8988T (cell line): ENCODE data around the gene SF3B3.

Experiments used
- DNase-seq: peaks from one replicate; pipeline ENCODE4 v3.0.0; 2011

Gene SF3B3

GRCh38 chr16:70523743-70524398 is at the start of gene SF3B3:
SF3B3 (plus strand) TSS chr16:70523816; CDS start chr16:70526657, 2,841 bp downstream.
- peak; percentile 41 for DNase-seq

DNA sequence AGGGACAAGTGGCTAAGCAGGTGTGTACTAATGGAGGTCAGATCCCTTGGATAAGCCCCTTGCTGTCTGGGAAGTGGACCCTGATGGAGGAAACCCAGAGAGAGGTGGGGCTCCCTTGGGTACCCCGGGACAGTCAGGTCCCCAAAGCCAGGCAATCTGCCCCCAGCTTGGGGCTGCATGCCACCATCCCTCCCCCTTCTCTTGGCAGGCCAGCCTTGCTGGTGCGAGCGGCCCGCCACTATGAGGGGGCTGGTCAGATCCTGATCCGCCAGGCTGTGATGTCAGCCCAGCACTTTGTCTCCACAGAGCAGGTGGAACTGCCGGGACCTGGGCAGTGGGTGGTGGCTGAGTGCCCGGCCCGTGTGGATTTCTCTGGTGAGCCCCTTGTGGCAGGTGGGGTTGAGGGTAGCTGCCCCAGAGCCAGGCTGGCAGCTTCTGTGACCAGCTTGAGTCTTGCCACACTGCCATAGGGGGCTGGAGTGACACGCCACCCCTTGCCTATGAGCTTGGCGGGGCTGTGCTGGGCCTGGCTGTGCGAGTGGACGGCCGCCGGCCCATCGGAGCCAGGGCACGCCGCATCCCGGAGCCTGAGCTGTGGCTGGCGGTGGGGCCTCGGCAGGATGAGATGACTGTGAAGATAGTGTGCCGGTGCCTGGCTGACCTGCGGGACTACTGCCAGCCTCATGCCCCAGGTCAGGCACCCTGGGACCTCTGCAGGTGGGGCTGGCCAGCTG is 49.1 kb upstream of the SF3B3 start:
- DNase-seq: no peak

DNA sequence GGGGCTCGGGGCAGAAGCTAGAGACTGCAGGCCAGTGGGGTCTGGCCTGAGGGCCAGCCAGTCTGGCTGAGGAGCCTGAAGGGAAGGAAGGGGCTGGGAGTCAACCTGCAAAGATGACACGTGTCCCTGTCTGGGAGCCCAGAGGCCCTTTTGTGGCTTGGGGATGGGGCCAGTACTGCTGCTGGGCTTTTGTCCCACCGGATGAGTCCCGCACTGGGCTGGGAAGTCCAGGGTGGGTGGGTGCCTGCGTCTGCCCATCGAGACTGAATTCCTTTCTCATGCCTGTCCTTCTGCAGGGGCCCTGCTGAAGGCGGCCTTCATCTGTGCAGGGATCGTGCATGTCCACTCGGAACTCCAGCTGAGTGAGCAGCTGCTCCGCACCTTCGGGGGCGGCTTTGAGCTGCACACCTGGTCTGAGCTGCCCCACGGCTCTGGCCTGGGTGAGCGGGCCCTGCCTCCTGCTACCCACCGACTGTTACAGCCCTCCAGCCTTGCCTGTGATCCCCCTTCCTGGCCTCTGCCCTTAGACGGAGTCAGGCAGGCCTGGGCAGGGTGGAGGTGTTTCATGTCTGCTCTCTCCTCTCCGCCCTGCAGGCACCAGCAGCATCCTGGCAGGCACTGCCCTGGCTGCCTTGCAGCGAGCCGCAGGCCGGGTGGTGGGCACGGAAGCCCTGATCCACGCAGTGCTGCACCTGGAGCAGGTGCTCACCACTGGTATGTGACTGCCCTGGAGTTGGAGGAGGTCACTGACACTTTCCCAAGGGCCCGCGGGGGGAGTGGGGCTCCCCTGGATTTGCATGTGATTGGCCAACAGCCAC is 48.4 kb upstream of the SF3B3 start:
- no peak for DNase-seq

GRCh38 chr16:70476272-70477020 is 47.2 kb upstream of the SF3B3 start:
- peak; percentile 97 for DNase-seq

DNA sequence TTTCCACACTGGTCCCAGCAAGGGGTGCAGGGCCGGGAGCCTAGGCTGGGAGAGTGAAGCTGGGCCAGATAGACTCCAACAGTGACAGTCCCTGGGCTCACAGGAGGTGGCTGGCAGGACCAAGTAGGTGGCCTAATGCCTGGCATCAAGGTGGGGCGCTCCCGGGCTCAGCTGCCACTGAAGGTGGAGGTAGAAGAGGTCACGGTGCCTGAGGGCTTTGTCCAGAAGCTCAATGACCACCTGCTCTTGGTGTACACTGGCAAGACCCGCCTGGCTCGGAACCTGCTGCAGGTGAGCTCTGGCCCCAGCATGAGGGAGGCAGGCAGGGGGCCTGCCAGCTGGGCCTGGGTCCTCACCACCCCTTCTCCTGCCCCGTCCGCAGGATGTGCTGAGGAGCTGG is 45.4 kb upstream of the SF3B3 start:
- no peak for DNase-seq

DNA sequence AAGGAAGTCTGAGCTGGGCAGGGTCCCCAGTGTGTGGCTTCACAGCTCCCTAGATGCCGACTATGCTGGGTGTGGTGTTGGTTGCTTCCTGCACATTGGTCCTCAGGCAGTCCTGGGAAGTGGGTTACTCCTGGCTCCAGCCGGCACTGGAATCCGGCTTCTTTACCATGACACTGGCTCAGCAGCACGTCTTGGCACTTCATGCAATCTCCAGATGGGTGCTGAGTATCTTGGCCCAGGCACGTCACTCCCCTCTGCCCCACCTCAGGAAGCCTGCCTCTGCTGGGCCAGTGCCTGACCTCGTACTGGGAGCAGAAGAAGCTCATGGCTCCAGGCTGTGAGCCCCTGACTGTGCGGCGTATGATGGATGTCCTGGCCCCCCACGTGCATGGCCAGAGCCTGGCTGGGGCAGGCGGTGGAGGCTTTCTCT is 44.7 kb upstream of the SF3B3 start:
- DNase-seq: peak; percentile 39

- peak; percentile 31 for DNase-seq
Measured at GRCh38 chr16:70480127-70481105, 43.2 kb upstream of the SF3B3 start.

- no peak for DNase-seq
Measured at GRCh38 chr16:70481929-70482536, 41.6 kb upstream of the SF3B3 start.

GRCh38 chr16:70482624-70483023 is 41.0 kb upstream of the SF3B3 start:
- DNase-seq: peak; percentile 44

DNA sequence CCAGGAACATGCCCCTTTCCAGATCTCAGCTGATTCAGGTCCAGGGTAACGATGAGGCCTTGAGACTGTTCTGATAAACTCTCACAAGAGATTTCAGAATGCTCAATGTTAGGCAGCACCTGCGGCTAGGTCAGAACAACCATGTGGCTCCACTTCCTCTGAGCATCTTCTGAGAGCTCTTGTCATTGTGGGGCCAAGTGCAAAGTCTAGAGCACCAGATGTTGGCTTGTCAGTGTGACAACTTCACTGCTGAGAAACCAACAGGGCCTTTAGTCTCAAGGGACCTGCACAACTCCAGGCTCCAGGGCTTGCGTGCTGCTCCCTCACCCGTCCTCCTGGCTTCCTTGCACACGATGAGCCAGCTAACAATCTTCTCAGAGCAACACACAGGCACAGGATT is 40.2 kb upstream of the SF3B3 start:
- no peak for DNase-seq

GRCh38 chr16:70484867-70485266 is 38.7 kb upstream of the SF3B3 start:
- no peak for DNase-seq

DNA sequence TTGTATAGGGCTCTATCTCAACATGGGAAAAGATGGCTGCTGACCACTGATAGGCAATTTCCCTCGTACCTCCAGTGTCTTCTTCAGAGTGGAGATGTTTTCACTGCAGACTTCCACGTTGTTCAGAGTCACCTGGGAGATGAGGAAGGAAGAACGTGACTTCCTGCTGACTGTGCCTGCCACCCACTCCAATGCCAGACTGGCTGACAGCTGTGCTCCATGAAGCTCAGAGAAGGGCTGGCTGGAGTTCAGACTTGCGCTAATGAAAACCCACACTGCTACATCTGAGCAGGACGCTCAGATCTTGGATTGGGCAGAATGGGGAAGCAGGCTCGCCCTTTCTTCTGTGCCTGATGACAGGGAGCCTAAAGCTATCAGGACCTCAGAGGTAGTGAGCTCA is 33.4 kb upstream of the SF3B3 start:
- DNase-seq: no peak

DNA sequence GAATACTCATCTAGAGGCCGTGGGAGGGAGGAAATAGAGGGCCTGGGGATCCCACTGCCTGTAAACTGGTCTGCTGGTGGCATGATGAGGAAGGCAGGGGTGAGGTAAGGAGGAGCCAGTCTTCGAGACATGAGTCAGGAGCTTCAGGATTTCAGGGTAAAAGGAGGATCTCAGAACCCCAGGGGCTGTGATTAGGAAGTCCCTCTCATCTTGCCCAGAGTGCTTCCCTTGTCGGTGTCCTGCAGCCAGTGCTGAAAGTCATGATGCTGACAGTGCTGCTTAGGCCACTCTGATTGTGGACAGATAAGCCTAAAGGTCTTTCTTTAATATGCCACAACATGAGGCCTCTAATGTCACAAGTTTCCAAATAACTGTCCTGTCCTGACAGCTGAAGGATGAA is 29.8 kb upstream of the SF3B3 start:
- DNase-seq: no peak

DNA sequence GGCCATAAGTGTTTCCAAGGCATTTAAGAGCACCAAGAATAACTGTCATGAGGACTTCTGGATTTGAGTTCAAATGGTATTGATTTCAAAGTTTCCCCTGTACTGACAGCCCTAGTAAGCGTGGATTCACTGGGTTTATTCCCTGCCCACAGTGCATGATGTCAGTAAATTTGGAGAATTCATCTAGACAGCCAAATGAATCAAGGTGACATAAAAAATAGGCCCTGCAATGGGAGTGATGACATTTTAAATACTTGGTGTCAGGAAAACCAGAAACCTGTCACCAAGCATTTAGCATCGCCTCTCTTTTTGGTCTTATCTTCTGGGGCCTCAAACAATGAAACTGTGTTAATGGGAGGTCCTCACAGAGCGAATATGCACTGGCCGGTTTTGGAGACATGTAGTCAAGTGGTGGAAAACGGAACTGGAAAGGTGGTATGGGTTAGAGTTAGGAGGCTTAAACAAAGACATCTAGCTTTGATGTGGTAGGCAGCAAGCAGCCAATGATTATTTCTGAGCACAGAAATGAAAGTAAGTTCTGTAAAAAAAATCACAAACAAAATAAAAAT is 29.3 kb upstream of the SF3B3 start:
- no peak for DNase-seq

DNA sequence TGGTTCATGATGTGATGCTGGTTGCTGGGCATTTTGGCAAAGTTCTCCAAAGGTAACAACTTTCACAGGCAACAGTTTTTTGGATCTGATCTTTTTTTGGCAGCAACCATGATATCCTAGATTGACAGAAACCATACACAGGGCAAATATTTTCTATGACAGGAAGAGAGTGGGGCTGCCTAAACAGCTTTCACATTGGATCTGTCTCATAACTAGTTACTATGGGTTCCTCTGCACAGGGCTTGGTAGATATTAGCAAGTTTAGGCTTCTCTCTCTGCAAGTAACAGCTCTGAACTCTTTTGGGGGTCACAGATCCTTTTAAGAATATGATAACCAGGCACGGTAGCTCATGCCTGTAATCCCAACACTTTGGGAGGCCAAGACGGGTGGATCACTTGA is 28.8 kb upstream of the SF3B3 start:
- no peak for DNase-seq

GRCh38 chr16:70495425-70496182 is 28.0 kb upstream of the SF3B3 start:
- no peak for DNase-seq

GRCh38 chr16:70496513-70496912 is 27.1 kb upstream of the SF3B3 start:
- no peak for DNase-seq

DNA sequence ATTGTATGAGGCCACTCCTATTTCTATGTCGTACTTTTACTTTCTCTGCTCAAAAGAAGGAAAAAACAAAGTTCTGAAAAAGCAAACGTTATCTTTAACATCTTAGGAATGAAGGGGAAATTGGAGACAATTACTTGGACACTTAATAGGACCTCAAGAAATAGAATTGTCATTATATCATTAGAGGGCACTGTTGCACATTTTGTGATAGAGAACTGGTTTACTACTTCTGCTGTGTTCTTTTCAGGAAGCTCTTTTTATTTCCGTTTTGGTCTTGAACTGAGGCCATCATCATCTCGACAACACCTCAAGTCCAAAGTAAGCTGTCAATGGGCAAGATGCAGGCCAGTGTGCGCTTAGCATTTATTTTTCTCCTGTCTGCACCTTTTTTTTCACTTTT is 14.9 kb upstream of the SF3B3 start:
- DNase-seq: no peak

GRCh38 chr16:70510216-70510615 is 13.4 kb upstream of the SF3B3 start:
- DNase-seq: no peak

DNA sequence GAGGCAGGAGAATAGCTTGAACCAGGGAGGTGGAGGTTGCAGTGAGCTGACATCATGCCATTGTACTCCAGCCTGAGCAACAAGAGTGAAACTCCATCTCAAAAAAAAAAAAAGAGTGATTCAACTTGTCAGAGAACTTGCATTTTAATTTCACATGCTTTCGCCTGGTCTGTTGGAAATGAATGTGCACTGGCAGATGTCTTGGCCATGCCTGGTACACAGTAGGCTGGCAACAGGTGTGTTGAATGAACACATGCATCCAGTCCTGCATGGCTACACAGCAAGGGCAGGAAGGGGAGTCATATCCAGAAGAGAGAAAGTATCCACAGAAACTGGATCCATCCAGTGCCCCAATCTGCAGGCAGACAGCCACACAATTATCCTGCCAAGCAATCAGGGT is 11.8 kb upstream of the SF3B3 start:
- no peak for DNase-seq
